HG02642 (cell line): Measurements from ENCODE around the gene HACD2.
"Not testable (repeated sequence)": the region's sequence is repeated elsewhere in the genome, so short reads cannot be mapped to it uniquely, and the experiment has no call there.

Experiments
- ATAC-seq: cut with Tn5 transposase; IDR thresholded peaks from one replicate; pipeline ENCODE4 v1.9.1; 2021; ENCODE audit warnings: mild to moderate bottlenecking; ENCODE audit not compliant: unreplicated experiment, poor library complexity

The HACD2 gene

GRCh38 chr3:123489400-123490004 lies 95.4 kb downstream of the HACD2 start:
- ATAC-seq: no peak

DNA sequence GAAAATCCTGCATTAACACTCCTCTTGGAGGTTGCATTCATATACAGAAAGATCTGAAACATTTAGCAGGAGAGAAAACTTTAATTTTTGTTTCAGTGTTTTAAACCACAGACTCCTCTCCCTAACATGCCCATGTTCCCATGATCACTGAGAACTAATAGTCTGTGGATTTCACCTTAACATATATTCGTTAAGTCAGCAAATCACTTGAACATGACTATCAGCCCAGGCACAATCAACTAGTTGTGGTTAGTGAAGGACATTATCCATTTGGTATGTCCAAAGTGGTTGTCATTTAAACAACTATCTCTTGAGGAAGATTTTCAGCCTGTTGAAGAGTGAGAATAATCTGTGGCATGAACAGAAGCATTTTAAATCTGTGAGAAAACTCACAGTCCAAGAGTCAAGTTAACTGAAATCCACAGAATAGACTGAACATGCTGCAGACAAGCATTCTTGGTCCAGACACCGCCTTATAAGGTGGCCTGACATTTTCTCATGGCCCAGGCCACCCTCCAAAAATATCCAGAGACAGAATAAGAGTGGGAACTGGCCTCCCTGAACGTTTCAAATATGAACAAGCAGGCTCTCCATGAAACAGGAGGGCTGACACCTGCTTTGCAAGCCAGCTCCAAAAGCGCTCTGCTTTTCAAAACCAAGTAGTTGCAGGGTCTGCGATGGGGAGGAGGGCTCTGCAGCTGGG lies 96.1 kb downstream of the HACD2 start:
- no peak for ATAC-seq

DNA sequence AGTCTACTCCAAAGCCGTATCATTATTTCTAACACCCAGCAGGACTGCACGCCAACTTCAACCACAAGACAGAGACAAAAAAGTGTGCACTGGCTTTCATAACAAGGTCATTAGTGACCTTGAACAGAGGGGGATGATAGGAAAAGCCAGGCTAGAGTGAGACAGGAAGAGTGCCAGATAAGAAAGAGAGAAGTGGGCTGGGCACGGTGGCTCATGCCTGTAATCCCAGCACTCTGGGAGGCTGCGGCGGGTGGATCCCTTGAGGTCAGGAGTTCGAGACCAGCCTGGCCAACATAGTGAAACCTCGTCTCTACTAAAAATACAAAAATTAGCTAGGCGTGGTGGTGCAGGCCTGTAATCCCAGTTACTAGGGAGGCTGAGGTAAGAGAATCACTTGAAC lies 97.8 kb downstream of the HACD2 start:
- not testable (repeated sequence) for ATAC-seq

DNA sequence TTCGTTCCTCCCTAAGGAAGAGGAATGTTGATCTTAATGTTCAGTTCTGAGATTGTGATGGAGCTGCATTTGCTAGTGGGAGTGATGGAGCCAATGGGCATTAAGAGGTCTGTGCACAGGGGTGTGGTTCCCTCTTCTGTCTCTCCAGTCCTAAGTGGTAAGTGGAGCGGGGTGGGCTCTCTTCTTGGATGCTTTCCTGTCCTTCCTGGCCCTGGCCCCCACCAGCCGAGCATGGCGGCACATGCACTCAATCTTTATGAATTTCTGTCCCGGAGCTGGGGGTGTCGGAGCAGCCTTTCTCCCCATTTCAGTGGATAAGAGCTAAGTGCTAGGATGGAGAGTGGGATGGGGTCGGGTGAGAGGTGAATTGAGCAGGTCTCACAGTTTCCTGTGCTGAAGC lies 98.4 kb downstream of the HACD2 start:
- ATAC-seq: no peak

- ATAC-seq: no peak
Measured at GRCh38 chr3:123485551-123485950, 99.3 kb downstream of the HACD2 start.

- ATAC-seq: no peak
Measured at GRCh38 chr3:123483146-123483545, 101.7 kb downstream of the HACD2 start.

DNA sequence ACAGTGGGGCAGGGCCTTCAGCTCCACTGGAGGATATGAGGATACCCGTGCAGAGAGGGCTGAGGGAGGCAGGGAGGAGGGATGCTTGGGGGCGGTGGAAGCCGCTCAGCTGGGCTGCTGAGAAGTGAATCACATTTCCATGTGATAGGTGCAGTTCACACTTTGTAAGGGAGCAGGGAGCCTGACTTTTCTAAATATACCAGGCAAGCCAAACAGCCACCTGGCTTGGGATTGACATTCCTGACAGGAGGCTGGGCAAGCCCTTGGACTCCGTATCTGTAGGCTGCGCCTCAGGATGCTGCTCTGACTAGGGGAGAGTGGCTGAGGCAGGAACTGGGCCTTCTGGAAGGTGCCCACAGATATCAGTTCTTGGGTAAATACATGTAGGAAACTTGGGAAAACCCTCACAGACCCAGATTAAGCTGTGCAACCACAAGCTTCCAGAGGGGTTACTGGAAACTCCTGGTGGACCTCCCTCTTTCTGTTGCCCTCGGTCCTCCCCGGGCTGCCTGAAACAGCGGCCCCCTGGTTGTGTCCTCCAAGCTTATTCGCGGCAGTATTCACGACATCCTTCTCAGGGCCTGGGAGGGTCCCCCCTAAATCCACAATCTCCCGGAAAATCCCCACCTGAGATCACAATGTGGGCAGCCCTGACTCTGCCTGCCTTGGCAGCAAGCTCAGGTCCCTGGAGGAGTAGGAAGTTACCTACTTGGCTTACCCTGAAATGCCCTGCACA lies 103.0 kb downstream of the HACD2 start:
- no peak for ATAC-seq

DNA sequence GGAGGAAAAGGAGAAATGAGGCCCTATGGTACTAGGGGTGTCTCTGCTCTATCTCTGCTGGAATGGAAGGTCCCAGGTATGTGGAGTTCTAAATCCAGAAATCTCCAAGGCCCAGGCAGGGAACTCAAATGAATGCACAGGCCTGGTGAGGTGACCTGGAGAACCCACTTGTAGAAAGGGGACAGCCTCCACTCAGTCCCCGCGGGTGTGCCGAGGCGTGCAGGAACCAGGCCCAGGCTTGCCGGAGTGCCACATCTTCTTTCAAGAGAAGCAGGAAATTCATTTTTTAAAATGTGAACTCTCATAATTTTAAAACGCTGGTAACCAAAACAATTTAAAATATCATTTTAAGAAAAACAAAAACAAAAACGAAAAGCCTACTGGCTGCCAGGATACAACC lies 103.8 kb downstream of the HACD2 start:
- ATAC-seq: no peak

DNA sequence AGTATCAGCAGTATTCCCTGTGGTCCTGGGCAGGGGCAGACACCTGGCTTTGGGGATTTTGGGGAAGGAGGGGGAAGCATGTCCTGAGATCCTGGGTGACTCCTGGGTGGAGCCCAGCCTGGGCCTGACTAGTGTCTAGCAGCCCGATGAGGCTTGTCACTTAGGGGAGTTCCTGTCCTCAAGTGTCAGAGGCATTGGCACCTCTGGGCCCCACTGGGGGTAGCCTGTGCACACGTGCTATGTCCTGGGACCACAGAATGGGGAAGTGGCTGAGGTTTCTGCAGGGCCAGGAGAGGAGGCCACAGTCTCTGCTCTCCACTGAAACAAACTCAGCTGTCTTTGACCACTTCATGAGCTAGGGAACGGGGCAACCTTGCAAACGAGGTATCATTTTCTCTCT lies 104.4 kb downstream of the HACD2 start:
- ATAC-seq: no peak

- no peak for ATAC-seq
Measured at GRCh38 chr3:123479891-123480290, 105.0 kb downstream of the HACD2 start.

- no peak for ATAC-seq
Measured at GRCh38 chr3:123478314-123478713, 106.5 kb downstream of the HACD2 start.

DNA sequence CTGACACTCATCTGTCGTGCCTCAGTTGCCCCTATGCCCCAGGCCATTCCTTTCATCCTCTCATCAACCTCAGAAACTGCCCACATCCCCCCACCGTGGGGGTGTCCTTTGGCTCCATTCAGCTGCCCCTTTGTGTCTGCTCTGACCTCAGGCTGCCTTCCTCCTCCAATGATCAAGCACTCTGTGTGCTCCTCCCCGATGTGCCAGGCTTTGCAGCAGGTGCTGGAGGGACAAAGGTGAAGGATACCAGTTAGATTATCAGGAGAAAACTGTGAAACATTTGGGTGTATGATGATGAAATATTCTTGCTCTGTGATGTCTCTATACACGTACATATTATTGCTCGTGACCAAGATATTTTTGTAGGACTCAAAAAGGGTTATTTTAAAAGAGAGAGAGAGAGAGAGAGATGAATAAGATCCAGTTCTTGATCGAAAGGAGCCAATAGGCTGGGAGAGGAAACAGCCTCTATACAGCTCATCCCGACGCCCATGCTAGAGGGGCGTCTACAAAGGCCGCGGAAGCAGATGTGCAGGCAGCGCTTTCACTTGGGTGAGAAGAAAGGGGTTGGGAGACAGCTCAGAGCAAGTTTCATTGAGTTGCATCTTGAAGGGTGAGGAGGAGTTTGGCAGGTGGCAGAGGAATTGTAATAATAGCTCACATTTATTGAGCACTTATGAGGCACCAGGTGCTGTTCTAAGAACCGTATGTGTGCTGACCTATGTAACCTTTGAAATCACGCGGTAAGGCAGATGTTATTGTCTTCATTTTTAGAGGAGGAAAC lies 107.7 kb downstream of the HACD2 start:
- no peak for ATAC-seq

DNA sequence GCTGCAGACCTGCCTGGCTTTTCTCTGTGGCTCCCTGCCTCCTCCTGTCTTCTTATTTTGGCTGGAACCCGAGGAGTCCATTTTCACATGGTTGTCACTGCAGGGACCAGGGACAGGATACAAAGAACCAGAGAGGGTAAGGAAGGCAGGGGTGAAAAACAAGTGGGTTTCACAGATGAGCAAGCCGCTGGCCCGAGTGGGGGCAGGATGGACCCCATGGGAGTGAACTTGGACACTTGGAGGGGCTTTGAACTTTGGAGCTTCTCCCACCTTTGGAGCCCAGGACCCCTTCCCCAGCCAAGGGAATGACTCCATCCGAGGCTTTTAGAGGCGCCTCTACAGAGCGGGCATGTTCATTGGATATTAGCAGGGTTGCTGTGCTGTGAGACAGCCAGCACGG lies 109.1 kb downstream of the HACD2 start:
- ATAC-seq: no peak

GRCh38 chr3:123471106-123471505 lies 113.7 kb downstream of the HACD2 start:
- no peak for ATAC-seq

DNA sequence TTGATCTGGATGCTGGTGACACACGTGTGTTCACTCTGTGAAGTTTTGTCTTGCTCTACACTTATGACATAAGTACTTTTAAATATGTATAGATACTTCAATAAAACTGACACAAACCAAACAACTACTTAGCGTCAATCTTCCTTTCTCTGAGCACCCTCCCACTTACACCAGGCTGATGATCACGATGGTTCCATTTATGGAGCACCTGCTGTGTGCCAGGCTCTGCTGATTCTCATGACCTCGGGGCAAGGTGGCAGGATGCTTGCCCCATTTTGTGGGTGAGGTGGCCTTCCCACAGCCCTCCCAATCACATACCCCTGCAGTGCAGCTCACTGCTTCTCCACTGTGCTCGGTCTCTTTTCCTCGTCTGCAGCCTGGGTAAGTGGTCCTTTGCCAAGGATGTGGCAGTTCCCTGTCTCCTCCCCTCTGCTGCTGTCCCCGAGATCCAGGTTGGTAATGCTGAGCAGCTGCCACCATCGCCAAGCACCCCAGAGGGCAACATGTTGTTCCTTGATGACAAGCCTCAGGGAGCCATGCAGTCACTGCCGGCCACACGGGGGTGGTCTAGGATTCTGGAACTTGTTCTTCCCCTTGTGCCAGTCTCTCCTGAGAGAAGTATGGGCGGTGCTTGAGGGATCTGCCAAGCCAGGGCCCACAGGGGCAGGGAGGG lies 115.4 kb downstream of the HACD2 start:
- no peak for ATAC-seq

DNA sequence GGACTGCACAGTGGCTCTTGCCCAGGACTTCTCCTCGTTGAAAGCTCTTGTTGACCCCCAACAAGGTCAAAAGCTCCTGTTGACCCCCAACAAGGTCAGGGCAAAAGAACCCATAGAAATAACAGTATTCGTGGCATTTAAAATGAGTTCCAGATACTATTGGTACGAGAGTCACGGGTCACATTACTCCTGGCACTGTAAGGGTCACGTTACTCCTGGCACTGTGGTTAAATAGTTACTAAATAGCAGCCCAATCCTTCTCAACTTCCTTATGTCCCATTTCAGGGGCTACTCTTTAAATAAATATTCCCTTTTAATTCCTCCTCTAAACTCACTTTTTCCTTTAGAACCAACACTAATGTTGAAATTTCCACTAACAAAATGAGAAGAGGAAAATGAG lies 117.8 kb downstream of the HACD2 start:
- no peak for ATAC-seq

- no peak for ATAC-seq
Measured at GRCh38 chr3:123464211-123464610, 120.6 kb downstream of the HACD2 start.

DNA sequence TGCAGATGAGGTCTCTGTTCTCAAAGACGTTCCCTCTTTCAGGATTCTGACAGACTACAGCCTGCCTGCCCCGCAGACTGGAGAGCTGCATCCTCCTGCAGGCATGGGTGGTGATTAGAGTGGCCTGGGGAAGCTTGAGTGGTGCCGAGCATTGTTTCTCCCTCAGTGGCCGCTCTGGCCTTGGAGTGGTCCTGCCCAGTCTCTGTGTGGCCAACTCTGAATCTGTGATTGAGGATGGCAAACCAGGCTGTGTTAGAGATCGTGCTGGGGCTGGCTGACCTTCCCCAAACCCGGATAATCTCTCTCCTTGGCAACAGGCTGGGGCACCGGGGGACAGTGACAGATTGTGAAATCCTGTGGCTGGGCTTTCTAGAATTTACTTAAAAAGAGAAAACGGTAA lies 125.0 kb downstream of the HACD2 start:
- no peak for ATAC-seq

GRCh38 chr3:123458255-123458654 lies 126.6 kb downstream of the HACD2 start:
- ATAC-seq: no peak

GRCh38 chr3:123457841-123458240 lies 127.0 kb downstream of the HACD2 start:
- no peak for ATAC-seq
